Pancreas (tissue), 10 donors: ENCODE data around the gene F7. TPM values are rescaled to one million over a fixed set of nuclear protein-coding genes. Genes with fewer than 3 reads are reported as not detected.
A peak's percentile ranks its signal among the peaks of the same experiment; 100 is the strongest.

Source experiments
- ATAC-seq, 4 donors: fragments of 200-7000 bp; cut with Tn5 transposase; one replicate each; pipeline versions ENCODE4 v1.8.0 to v1.9.1; 2020; ENCODE audit warnings: mild to moderate bottlenecking in 4 of 4, moderate library complexity in 4 of 4
- DNase-seq, 6 donors: peaks; one replicate each; pipeline ENCODE4 v3.0.0-alpha.2; 2020
- FAIRE-seq: peaks from 2 replicates; lab custom pipeline; 2012; peaks lifted over from hg19 to GRCh38; lab: Jason Lieb, UNC
- H3K27ac ChIP-seq, 4 donors: fragments of 200-600 bp; sonication (generic); 1 replicate in 3 of 4; 2 replicates in 1 of 4; pipeline versions ENCODE4 v1.5.0 to v1.8.0; 2020
- H3K27me3 ChIP-seq, 4 donors: fragments of 200-600 bp; one replicate each; pipeline ENCODE4 v1.8.0; 2021
- H3K36me3 ChIP-seq, 3 donors: fragments of 200-600 bp; sonication (generic) in 1 of 3; one replicate each; pipeline versions ENCODE4 v1.5.0 to v1.8.0; 2020 to 2021
- H3K4me1 ChIP-seq, 3 donors: fragments of 200-600 bp; one replicate each; pipeline ENCODE4 v1.8.0; 2021
- H3K4me3 ChIP-seq, 4 donors: fragments of 200-600 bp; sonication (generic) in 2 of 4; one replicate each; pipeline versions ENCODE4 v1.5.0 to v1.8.0; 2020 to 2021
- H3K9me3 ChIP-seq, 4 donors: fragments of 200-600 bp; one replicate each; pipeline ENCODE4 v1.8.0; 2021
- CTCF ChIP-seq, 4 donors: fragments of 200-600 bp; sonication (generic) in 3 of 4; IDR thresholded peaks; one replicate each; pipeline versions ENCODE4 v1.5.0 to v1.8.0; 2021; ENCODE audit warnings: antibody characterized with exemption in 4 of 4
- WGBS, 2 donors: extraction: QIAGEN DNeasy Blood & Tissue Kit; methylation state at CpG; one replicate each; pipeline ENCODE4 v1.1.7; 2013; 5-methylcytosine and 5-hydroxymethylcytosine counted together
- intact Hi-C, 3 donors: fragments of 100-400 bp; cut with DNase I; formaldehyde crosslinking; loops; one replicate each; pipeline versions ENCODE4 v1.11.1 to v1.14.2; 2022
- polyA plus RNA-seq, 2 donors: library from polyadenylated mRNA; stranded (reverse); fragments of 200-250 nt; gene quantifications; one replicate each; pipeline ENCODE4 v1.2.3, GENCODE V29; 2013
- total RNA-seq, 6 donors: library from RNA; stranded (reverse); fragmentation: NEBNext Ultra II Directional in 4 of 6; extraction: Animal tissue kit (Norgen Biotek cat#: 25700) in 4 of 6; gene quantifications; one replicate each; pipeline versions ENCODE4 v1.2.1 to v1.2.4, GENCODE V29; 2021 to 2023
- donor health status: healthy with polysubstance abuse.
- donor health status: DM: no; HTN: no; CAD: no; lungs with moderate emphysema.
- donor health status: DM: no; HTN: no; CAD: no.
- donor health status: control.
- donor health status: control.
- donor health status: Bipolar disorder and iron deficiency.
- donor health status: DM: yes; HTN: yes; CAD: no.
- donor health status: DM: no; HTN: no; CAD: no.
- donor health status: DM: no; HTN: no; CAD: no.
- donor health status: DM: yes; HTN: yes; CAD: no.

Gene F7
- total and polyA plus RNA-seq, 8 donors: 0.13 to 0.96 (median 0.23) TPM; not detected in 2

DNA sequence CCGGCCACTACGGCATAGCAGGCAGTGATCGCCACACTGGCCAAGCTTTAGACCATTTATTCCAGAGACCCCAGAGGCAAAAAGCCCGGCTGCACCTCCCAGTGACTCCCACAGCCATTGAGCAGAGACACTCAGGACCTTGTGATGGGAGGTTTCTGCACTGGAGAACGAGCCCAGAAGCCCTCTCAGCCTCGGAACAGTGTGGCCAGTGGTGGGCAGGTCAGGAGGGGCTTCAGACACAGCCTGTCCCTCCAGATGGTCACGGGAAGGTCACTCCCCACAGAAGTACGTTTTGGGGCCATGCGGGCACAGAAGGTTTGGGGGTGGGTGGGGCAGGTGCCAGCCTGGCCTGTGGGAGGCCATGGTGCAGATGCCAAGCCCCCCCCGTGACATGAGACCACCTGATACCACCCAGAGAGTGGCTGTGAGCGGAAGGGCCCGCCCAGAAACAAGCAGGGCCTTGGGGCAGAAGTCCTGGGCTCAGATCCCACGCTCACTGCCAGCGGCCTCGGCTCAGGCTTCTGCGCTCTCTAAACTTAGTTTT lies 16.4 kb downstream of the F7 start:
- Histone ChIP-seq H3K36me3 (no peaks in the 10 kb centered on the region), H3K27ac (no peak overlapping the region)

DNA sequence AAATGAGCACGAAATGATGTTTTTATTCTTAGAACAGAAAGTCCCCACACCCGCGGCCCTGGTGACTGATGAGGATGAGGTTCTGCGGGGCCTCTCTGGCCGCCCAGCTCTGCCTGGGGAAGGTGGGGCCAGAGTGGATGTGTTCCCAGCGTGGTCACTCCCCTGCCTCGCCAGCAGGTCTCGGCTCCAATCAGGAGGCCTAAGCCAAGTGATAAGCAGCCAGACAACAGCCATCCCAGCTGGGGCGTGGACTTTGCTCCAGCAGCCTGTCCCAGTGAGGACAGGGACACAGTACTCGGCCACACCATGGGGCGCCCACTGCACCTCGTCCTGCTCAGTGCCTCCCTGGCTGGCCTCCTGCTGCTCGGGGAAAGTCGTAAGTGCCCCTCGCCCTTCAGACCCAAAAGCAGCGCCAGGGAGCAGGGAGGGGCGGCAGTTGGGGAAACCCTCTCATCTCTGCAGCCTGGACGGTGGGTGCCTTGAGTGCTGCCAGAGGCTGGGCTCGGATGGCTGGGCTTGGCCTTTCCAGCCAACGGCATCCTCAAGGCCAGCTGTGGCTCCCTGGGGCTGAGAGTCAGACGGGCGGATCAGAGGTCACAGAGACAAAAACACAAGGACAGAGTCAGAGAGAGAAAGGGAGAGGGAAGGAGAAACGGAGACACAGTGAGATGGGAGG lies 17.1 kb downstream of the F7 start, which contains the start of gene F10:
TSS of gene F10 (plus strand) at position 250 of the 676 bp plus-strand sequence. CDS start at position 307, 57 bp downstream.
- FAIRE-seq: no peak

More for the DNA sequence above, 16.4 kb downstream of the F7 start:
- ATAC-seq (no peak), DNase-seq (peak in 1 of 6 donors; percentile 33), FAIRE-seq (no peak)
- Histone ChIP-seq H3K4me1 (no peaks in the 10 kb centered on the region), H3K27me3 (no peaks in the 10 kb centered on the region), H3K9me3 (no peaks in the 10 kb centered on the region), H3K4me3 (no peak overlapping the region)
- no peak for TF ChIP-seq CTCF (IDR thresholded peaks at IDR 0.05)
- 62 to 71% methylated on average over 16 of the region's 16 CpGs for WGBS, 2 donors
- intact Hi-C loops: no loop called here

DNA sequence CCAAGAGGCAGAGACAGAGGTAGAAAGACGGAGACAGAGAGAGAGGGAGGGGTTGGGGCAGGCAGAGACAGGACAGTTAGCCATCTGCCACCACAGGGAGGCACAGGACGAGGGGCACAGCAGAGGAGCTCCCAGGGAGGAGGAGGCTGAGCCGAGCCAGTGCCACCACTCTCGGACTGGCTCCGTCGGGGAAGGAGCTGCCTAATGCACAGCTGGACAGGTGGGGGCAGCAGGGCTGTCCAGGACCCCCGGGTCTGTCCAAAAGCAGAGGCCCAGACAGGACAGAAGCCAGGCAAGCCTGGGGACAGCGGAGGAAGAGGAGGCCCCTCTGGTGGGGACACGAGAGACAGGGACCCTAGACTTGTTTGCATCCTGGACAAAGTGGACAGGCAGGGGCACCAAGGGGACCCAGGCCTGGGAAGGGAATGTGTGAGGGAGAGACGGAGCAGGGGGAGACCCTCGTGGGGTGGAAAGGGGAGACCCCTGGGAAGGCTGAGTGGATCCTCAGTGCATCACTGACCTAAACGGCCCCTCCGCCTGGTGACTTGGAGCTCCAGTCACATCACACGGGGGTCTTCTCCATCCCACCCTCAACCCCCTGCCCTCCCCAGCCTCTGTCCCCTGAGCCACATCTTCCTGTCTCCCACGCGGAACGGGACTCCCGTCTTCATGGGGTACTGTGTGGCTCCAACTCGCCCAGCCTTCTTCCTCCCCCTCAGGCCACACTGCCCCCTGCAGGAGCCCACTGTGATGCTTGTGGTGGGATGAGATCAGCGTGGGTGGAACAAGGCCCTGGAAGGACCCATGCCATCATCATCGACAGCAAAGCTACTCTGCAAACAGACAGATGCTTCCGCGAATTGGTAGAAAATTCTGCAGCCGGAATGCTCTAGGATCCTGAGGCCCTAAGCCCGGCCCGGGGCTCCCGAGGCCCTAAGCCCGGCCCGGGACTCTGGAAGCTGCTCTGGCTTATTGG lies 17.9 kb downstream of the F7 start:
- Histone ChIP-seq H3K27me3 (no peaks in the 10 kb centered on the region), H3K4me3 (no peak overlapping the region), H3K4me1 (no peaks in the 10 kb centered on the region), H3K9me3 (no peaks in the 10 kb centered on the region), H3K27ac (no peak overlapping the region), H3K36me3 (no peaks in the 10 kb centered on the region)
- intact Hi-C loops: no loop called here
- 86 to 90% methylated on average over 28 to 29 of the region's 29 CpGs for WGBS, 2 donors
- DNase-seq: no peak
- FAIRE-seq: no peak
- TF ChIP-seq CTCF (IDR thresholded peaks at IDR 0.05): no peak
- ATAC-seq: peak in 2 of 4 donors; percentile 8 to 23

More for the DNA sequence above, 17.1 kb downstream of the F7 start, which contains the start of gene F10:
- no peaks in the 10 kb centered on the region for H3K36me3 ChIP-seq
- no peak for TF ChIP-seq CTCF (IDR thresholded peaks at IDR 0.05)
- H3K27ac ChIP-seq: no peak within 1 kb of the TSS
- H3K9me3 ChIP-seq: no peaks in the 10 kb centered on the region
- intact Hi-C loops: no loop called here
- H3K4me3 ChIP-seq: no peak within 1 kb of the TSS
- 17 to 18% methylated on average over 23 of the region's 23 CpGs for WGBS, 2 donors
- DNase-seq (peak in 5 of 6 donors; percentile 43 to 77 (median 61)), ATAC-seq (peak; percentile 69 to 97 (median 92))
- no peaks in the 10 kb centered on the region for H3K27me3 ChIP-seq
- H3K4me1 ChIP-seq: no peaks in the 10 kb centered on the region

GRCh38 chr13:113124211-113124970 lies 18.8 kb downstream of the F7 start:
- TF ChIP-seq CTCF (IDR thresholded peaks at IDR 0.05): no peak
- Histone ChIP-seq H3K9me3 (no peaks in the 10 kb centered on the region), H3K27ac (no peak overlapping the region), H3K4me3 (no peak overlapping the region), H3K27me3 (no peaks in the 10 kb centered on the region), H3K36me3 (no peaks in the 10 kb centered on the region), H3K4me1 (no peaks in the 10 kb centered on the region)
- intact Hi-C loops: no loop called here
- ATAC-seq (no peak), FAIRE-seq (no peak), DNase-seq (no peak)
- WGBS, 2 donors: 92 to 95% methylated on average over 19 of the region's 19 CpGs
